Skeletal muscle satellite cell (primary cell): ENCODE results near the gene ANKRD55.
"Not testable (repeated sequence)": the region's sequence is repeated elsewhere in the genome, so short reads cannot be mapped to it uniquely, and the experiment has no call there.

Experiments
- H3K27me3 ChIP-seq: 2 replicates; pipeline ENCODE4 v1.7.0; 2013; ENCODE audit warnings: low read length; ENCODE audit not compliant: control insufficient read depth, insufficient read depth
- H3K36me3 ChIP-seq: 2 replicates; pipeline ENCODE4 v1.7.0; 2013; ENCODE audit warnings: mild to moderate bottlenecking, control low read depth, low read length; ENCODE audit not compliant: insufficient read depth
- H3K4me1 ChIP-seq: 2 replicates; pipeline ENCODE4 v1.7.0; 2013; ENCODE audit warnings: low read length; ENCODE audit not compliant: control insufficient read depth, insufficient read depth
- H3K4me2 ChIP-seq: 2 replicates; pipeline ENCODE4 v1.7.0; 2013; ENCODE audit warnings: mild to moderate bottlenecking, low read length
- H3K4me3 ChIP-seq: 2 replicates; pipeline ENCODE4 v1.7.0; 2013; ENCODE audit warnings: low read length
- H3K9ac ChIP-seq: 2 replicates; pipeline ENCODE4 v1.7.0; 2013; ENCODE audit warnings: mild to moderate bottlenecking, low read depth, low read length, moderate library complexity
- H3K9me3 ChIP-seq: replicated peaks from 2 replicates; pipeline ENCODE4 v1.7.0; 2013; ENCODE audit warnings: mild to moderate bottlenecking, control low read depth, low read length

ANKRD55 gene

DNA sequence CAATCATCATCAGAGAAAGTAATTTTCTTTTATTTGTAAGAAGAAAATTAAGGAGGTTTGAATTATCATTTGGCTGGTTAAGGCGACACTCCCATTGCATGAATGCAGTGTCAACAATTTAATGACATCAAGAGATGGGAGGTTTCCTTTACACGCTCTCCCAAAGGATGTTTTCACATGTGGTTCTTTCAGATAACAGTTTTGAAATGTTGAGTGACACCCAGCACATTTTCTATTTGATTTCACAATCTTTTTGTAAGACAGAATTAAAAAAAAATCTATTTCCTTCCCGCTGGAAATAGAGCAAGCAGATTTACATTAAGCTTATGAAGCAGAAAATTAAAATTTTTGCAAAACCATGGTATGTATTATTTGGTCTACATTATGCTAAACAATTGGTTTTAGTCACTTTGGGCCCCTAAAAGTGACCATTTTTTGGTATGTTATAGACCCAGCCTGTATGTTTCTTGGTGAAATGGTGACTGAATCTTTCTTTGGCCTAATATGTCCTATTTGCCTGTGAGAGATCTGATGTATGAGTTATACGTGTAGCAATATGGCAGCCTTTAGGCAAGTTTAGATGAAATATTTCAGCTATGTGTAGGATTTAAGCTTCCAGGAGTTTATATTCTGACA, 18.9 kb upstream of the ANKRD55 start:
- no peaks in the 10 kb centered on the region for H3K27me3 ChIP-seq
- no peak overlapping the region for H3K9ac ChIP-seq
- no peak overlapping the region for H3K4me2 ChIP-seq
- H3K4me3 ChIP-seq: no peak overlapping the region
- H3K9me3 ChIP-seq: no peaks in the 10 kb centered on the region
- no peaks in the 10 kb centered on the region for H3K36me3 ChIP-seq
- no peaks in the 10 kb centered on the region for H3K4me1 ChIP-seq

DNA sequence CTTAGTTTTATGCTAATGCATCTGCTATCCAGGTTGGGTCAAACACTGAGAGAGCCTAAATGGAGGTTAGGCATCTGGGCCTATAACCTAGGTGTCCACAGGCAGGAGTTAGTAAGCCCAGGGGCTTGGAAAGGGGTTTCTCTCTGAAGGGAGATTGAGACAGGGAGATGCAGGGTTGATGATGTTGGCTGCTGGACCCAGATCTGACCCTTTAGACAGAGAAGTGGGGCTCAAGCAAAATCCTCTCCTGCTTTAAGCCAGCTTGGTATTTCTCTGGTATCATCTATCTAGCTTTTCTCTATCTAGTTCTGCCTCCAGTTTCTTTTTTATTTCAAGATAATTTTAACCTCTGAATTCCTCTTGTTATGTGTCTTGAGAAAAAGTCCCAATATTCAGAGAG, 18.3 kb upstream of the ANKRD55 start:
- Histone ChIP-seq H3K36me3 (no peaks in the 10 kb centered on the region), H3K4me1 (no peaks in the 10 kb centered on the region), H3K4me3 (no peak overlapping the region), H3K4me2 (no peak overlapping the region), H3K27me3 (no peaks in the 10 kb centered on the region), H3K9me3 (no peaks in the 10 kb centered on the region), H3K9ac (no peak overlapping the region)

DNA sequence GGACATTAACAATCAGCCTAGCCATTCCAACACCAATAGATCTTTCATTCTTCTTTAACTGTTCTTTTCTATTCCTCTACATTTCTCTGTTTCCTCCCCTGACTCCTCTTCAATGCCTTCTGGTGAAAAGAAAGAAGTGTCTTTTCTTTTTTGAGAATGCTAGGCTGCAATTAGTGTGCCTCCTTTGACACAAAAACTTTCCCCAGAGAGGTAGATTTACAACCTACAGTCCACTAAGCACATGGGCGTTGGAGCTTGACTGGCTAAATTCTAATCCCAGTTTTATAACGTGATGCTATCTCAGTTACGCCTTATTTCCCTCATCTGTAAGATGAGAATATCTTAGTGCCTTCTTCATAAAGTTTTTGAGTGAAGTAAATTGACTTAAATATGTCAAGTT, 16.9 kb upstream of the ANKRD55 start:
- H3K27me3 ChIP-seq: no peaks in the 10 kb centered on the region

DNA sequence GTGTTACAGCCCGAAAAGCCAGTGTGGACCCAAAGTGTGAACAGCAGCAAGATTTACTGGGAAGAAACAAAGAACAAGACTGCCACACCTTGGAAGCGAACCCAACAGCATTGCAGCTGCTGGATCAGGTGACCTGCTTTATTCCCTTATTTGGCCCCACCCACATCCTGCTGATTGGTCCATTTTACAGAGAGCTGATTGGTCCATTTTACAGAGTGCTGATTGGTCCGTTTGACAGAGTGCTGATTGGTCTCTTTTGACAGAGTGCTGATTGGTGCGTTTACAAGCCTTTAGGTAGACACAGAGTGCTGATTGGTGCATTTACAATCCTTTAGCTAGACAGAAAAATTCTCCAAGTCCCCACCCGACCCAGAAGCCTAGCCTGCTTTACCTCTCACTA, 16.0 kb upstream of the ANKRD55 start:
- H3K36me3 ChIP-seq, H3K4me3 ChIP-seq, H3K4me2 ChIP-seq, H3K4me1 ChIP-seq, H3K9me3 ChIP-seq, H3K9ac ChIP-seq, H3K27me3 ChIP-seq: not testable (repeated sequence)

More for the DNA sequence above, 16.9 kb upstream of the ANKRD55 start:
- no peaks in the 10 kb centered on the region for H3K36me3 ChIP-seq
- H3K9me3 ChIP-seq: no peaks in the 10 kb centered on the region
- H3K9ac ChIP-seq: no peak overlapping the region
- H3K4me3 ChIP-seq: no peak overlapping the region
- no peak overlapping the region for H3K4me2 ChIP-seq
- no peaks in the 10 kb centered on the region for H3K4me1 ChIP-seq

DNA sequence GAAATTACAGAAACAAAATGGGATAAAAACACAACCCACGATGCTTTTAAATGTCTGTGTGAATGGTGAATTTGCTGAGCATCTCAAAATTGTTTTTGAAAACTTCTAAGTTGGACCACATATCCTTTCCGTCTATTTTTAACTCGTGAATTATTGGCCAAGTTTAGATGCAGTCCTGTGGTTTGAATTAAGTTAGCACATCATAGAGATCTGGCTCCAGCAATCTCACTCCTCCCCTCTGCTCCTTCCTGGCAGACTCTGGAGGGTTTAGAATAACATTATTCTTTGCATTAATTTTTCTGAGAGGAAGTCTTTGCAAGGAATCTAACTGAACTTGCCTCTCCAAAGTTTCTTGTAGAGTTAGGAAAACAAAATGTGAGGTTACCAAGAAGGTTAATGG, 14.5 kb upstream of the ANKRD55 start:
- no peaks in the 10 kb centered on the region for H3K27me3 ChIP-seq
- H3K9me3 ChIP-seq: no peaks in the 10 kb centered on the region
- H3K9ac ChIP-seq: no peak overlapping the region
- no peaks in the 10 kb centered on the region for H3K36me3 ChIP-seq
- no peak overlapping the region for H3K4me3 ChIP-seq
- H3K4me2 ChIP-seq: no peak overlapping the region
- H3K4me1 ChIP-seq: no peaks in the 10 kb centered on the region

DNA sequence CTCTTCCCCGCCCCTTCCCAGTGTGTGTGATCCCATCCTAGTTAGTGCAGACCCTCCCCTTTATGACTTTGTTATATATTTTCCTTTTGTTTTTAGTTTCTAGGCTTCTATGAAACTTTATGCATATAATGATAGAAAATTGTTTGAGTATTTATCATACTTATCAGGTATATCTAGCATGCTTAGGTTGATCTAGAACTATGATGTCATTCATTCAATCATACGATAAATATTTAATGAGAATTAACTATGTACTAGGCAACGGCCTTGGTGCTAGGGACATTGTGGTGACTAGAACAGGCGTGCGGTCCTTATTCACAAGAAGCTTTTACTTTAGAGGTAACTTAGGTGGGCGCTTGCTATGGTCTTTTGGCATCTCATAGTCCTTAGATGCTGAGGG, 13.6 kb upstream of the ANKRD55 start:
- H3K9me3 ChIP-seq: no peaks in the 10 kb centered on the region
- no peaks in the 10 kb centered on the region for H3K4me1 ChIP-seq
- no peak overlapping the region for H3K4me2 ChIP-seq
- no peak overlapping the region for H3K4me3 ChIP-seq
- no peak overlapping the region for H3K9ac ChIP-seq
- no peaks in the 10 kb centered on the region for H3K36me3 ChIP-seq
- no peaks in the 10 kb centered on the region for H3K27me3 ChIP-seq

DNA sequence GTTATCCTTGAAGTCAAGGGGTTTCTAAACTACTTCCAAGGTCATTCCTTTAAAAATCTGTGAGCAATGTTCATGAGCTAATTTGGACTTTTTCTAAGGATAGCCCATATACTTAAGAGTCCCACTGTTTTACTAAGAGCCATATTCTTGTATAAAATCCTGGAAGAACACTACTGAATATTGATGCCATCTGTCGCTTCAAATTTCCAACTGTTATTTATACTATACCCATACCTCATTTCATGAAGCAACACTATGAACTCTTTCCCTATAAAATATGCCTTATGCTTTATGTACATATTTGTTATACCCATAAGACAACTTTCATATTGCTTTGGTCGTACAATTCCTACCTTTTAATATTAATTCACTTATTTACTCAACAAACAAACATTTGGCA, 12.4 kb upstream of the ANKRD55 start:
- Histone ChIP-seq H3K4me1 (no peaks in the 10 kb centered on the region), H3K4me2 (no peak overlapping the region), H3K9ac (no peak overlapping the region), H3K36me3 (no peaks in the 10 kb centered on the region), H3K27me3 (no peaks in the 10 kb centered on the region), H3K4me3 (no peak overlapping the region), H3K9me3 (no peaks in the 10 kb centered on the region)

DNA sequence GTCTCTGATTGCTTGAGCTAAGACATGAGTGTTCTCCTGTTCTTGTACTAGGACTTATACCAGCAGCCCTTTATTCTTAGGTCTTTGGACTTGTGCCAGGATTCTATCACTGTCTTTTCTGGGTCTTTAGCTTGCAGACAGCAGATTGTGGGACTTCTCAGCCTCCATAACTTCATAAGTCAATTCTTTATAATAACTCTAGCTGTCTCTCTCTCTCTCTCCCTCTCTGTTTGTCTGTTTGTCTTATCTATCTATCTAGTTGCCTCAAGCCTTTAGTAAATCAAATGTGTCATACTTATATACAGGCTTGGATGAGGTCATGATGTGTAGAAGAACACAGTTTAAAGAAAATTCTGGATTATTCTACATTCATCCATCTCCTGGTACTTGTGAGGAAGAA, 11.5 kb upstream of the ANKRD55 start:
- H3K9ac ChIP-seq: no peak overlapping the region

DNA sequence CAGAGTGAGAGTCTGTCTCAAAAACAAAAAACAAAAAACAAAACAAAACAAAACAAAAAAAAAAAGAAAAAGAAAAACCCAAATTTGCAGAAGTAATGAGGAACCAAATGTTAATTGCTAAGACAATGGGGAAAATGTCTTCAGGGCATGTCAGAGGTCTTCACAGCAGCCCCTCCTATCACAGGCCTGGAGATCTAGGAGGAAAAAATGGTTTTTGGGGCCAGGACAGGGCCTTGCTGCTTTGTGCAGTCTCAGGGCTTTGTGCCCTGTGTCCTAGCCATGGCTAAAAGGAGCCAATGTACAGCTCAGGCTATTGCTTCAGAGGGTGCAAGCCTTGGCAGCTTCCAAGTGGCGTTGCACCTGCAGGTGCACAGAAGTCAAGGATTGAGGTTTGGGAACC, 9.1 kb upstream of the ANKRD55 start:
- not testable (repeated sequence) for H3K4me2 ChIP-seq, H3K36me3 ChIP-seq, H3K9ac ChIP-seq, H3K4me3 ChIP-seq, H3K4me1 ChIP-seq, H3K9me3 ChIP-seq, H3K27me3 ChIP-seq

More for the DNA sequence above, 11.5 kb upstream of the ANKRD55 start:
- Histone ChIP-seq H3K27me3 (no peaks in the 10 kb centered on the region), H3K9me3 (no peaks in the 10 kb centered on the region), H3K4me3 (no peak overlapping the region), H3K4me2 (no peak overlapping the region), H3K4me1 (no peaks in the 10 kb centered on the region), H3K36me3 (no peaks in the 10 kb centered on the region)

DNA sequence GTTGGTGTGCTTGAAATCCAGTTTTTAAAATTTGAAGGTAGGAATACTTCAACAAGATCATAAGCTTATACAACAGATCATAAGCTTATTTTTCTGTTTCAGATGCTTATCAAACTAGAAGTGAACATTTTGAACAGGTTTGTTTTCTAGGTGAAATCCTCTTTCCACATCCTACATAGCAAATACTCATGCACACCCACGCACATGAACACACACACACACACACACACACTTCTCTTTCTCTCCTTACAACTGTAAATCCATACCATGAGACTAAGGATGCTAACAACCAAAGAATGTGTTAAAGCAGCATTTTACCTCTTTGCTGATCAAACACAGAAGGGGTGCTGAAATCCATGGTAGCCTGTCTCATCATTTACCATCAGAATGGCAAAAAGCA, 592 bp downstream of the ANKRD55 start:
- no peak overlapping the region for H3K4me3 ChIP-seq
- no peaks in the 10 kb centered on the region for H3K4me1 ChIP-seq
- H3K4me2 ChIP-seq: no peak overlapping the region
- H3K36me3 ChIP-seq: no peaks in the 10 kb centered on the region
- no peaks in the 10 kb centered on the region for H3K9me3 ChIP-seq
- H3K27me3 ChIP-seq: peaks cover 43% of the 10 kb centered on the region
- no peak overlapping the region for H3K9ac ChIP-seq

DNA sequence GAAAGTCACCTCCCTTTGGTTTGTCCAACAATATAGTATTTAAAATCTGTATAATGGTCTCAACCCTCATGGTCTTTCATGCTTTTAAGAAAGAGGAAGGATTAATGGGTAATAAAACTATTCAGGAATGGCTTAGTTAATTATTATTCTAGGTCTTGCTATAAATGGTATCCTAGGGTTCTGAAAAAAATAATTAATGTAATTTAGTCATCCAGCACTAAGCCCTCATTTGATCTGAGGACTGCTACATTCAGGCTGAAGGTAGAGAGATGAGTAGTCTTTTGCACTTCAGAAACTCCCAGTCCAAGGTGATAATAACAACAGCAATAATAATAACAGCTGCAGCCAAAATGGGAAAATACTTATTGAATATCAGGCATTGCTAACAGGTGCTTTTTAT, 2.6 kb downstream of the ANKRD55 start:
- H3K9ac ChIP-seq: no peak overlapping the region
- no peak overlapping the region for H3K4me2 ChIP-seq
- H3K27me3 ChIP-seq: peaks cover 34% of the 10 kb centered on the region
- no peak overlapping the region for H3K4me3 ChIP-seq
- no peaks in the 10 kb centered on the region for H3K4me1 ChIP-seq
- H3K36me3 ChIP-seq: no peaks in the 10 kb centered on the region
- no peaks in the 10 kb centered on the region for H3K9me3 ChIP-seq

DNA sequence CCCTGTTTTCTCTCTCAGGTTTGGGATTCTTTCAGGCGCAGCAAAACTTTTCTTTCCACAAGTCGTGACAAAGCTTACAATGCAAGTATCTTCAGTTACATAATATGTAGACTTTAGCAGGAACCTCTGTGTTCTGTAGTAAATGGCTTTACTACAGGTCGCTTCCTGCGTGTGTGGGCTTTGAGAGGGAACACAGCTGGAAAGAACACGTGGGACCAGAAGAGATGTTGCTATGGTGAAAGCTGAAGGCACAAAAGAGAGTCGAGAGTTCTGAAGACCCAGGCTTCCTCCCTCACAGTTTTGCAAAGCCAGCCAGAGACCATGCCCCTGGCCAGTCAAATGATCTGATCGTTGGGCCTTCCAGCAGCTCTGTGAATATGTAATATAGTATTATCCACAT, 4.0 kb downstream of the ANKRD55 start:
- H3K4me3 ChIP-seq: no peak overlapping the region
- H3K36me3 ChIP-seq: no peaks in the 10 kb centered on the region

More for the DNA sequence above, 4.0 kb downstream of the ANKRD55 start:
- Histone ChIP-seq H3K4me1 (no peaks in the 10 kb centered on the region), H3K27me3 (peaks cover 20% of the 10 kb centered on the region), H3K4me2 (no peak overlapping the region), H3K9ac (no peak overlapping the region), H3K9me3 (no peaks in the 10 kb centered on the region)
